ENCODE results near the gene PTPN20. TPM values are rescaled to one million over a fixed set of nuclear protein-coding genes. Genes with fewer than 3 reads are reported as not detected.

Gene PTPN20
- total and polyA plus RNA-seq, 2 of the 4 experiments (the other 2 are of a cell fraction) = 0.14 TPM; not detected in 1

DNA sequence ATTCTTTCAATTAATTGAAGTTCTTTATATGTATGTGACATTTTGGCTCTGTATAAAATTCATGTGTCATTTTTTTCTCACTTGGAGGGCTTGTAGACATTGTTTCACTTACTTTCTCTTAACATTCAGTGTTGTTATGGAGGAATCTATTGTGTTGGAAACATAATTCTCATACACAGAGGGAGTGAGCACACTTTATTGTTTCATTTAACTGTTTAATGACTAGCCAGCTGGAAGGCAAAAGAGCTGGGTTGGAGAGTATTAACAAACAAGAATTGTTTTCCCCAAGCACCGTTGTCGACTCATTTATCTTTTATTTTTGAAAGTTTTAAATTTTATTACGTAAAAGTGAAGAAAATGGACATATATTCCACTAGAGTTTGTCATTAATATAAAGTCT, 98.8 kb downstream of the PTPN20 start:
- no peaks in the 10 kb centered on the region for H3K9me3 ChIP-seq (ENCODE audit: control insufficient read depth, insufficient read depth, low read length)
- dilution Hi-C loops (cut with HindIII; ENCODE audit: low sequenced_read_pairs, unreplicated experiment) = no loop called here
- H3K18ac ChIP-seq (ENCODE audit: low read depth, low read length) = no peak overlapping the region
- no peaks in the 10 kb centered on the region for H3K36me3 ChIP-seq (ENCODE audit: control insufficient read depth, insufficient read depth, low read length)
- no peak overlapping the region for H2BK120ac ChIP-seq (ENCODE audit: low read depth, low read length)
- TF ChIP-seq MXI1 (IDR thresholded peaks at IDR 0.05; ENCODE audit: borderline replicate concordance, low read depth, low read length) (no peak), CEBPB (IDR thresholded peaks at IDR 0.05; ENCODE audit: low read depth, low read length) (no peak), MAFK (IDR thresholded peaks at IDR 0.05; ENCODE audit: low read depth, low read length) (no peak), RAD21 (IDR thresholded peaks at IDR 0.05; ENCODE audit: low read length) (no peak), MAZ (IDR thresholded peaks at IDR 0.05; ENCODE audit: borderline replicate concordance, low read depth, low read length) (no peak), BHLHE40 (IDR thresholded peaks at IDR 0.05; ENCODE audit: low read depth, low read length) (no peak), POLR2A (IDR thresholded peaks at IDR 0.05; ENCODE audit: low read depth, low read length) (no peak), FOS (IDR thresholded peaks at IDR 0.05; ENCODE audit: low read depth, low read length) (no peak), CHD1 (IDR thresholded peaks at IDR 0.05; ENCODE audit: low read depth, low read length) (no peak), RCOR1 (IDR thresholded peaks at IDR 0.05; ENCODE audit: insufficient replicate concordance, low read length) (no peak), NFE2L2 (IDR thresholded peaks at IDR 0.05; ENCODE audit: low read depth, low read length) (no peak), RFX5 (IDR thresholded peaks at IDR 0.05; ENCODE audit: low read depth, low read length) (no peak), SMC3 (IDR thresholded peaks at IDR 0.05; ENCODE audit: low read depth, low read length) (no peak)
- TF ChIP-seq, protein P1, sequence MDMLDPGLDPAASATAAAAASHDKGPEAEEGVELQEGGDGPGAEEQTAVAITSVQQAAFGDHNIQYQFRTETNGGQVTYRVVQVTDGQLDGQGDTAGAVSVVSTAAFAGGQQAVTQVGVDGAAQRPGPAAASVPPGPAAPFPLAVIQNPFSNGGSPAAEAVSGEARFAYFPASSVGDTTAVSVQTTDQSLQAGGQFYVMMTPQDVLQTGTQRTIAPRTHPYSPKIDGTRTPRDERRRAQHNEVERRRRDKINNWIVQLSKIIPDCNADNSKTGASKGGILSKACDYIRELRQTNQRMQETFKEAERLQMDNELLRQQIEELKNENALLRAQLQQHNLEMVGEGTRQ (IDR thresholded peaks at IDR 0.05; ENCODE audit: low read depth, low read length) = no peak
- TF ChIP-seq, protein P2, sequence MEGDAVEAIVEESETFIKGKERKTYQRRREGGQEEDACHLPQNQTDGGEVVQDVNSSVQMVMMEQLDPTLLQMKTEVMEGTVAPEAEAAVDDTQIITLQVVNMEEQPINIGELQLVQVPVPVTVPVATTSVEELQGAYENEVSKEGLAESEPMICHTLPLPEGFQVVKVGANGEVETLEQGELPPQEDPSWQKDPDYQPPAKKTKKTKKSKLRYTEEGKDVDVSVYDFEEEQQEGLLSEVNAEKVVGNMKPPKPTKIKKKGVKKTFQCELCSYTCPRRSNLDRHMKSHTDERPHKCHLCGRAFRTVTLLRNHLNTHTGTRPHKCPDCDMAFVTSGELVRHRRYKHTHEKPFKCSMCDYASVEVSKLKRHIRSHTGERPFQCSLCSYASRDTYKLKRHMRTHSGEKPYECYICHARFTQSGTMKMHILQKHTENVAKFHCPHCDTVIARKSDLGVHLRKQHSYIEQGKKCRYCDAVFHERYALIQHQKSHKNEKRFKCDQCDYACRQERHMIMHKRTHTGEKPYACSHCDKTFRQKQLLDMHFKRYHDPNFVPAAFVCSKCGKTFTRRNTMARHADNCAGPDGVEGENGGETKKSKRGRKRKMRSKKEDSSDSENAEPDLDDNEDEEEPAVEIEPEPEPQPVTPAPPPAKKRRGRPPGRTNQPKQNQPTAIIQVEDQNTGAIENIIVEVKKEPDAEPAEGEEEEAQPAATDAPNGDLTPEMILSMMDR (conservative IDR thresholded peaks at IDR 0.05; ENCODE audit: low read depth, low read length) = no peak
- TF ChIP-seq, protein P3, sequence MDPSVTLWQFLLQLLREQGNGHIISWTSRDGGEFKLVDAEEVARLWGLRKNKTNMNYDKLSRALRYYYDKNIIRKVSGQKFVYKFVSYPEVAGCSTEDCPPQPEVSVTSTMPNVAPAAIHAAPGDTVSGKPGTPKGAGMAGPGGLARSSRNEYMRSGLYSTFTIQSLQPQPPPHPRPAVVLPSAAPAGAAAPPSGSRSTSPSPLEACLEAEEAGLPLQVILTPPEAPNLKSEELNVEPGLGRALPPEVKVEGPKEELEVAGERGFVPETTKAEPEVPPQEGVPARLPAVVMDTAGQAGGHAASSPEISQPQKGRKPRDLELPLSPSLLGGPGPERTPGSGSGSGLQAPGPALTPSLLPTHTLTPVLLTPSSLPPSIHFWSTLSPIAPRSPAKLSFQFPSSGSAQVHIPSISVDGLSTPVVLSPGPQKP (IDR thresholded peaks at IDR 0.05; ENCODE audit: borderline replicate concordance, low read depth, low read length) = no peak
- no peak overlapping the region for H3K56ac ChIP-seq (ENCODE audit: extremely low read depth, insufficient read depth, low read length)
- no peaks in the 10 kb centered on the region; the same call in 1 of the 2 replicates for H3K9me1 ChIP-seq (ENCODE audit: insufficient read depth, low read length)
- H2AFZ ChIP-seq (replicated peaks; ENCODE audit: low read length, poor library complexity) = no peak overlapping the region
- no peaks in the 10 kb centered on the region for H4K20me1 ChIP-seq (ENCODE audit: insufficient read depth, low read length)
- POLR2A ChIA-PET (ENCODE audit: unreplicated experiment) = no interaction called here
- no peak overlapping the region for H3K9ac ChIP-seq (ENCODE audit: low read depth, low read length)
- H3K4ac ChIP-seq (ENCODE audit: low read depth, low read length) = no peak overlapping the region
- H3K79me1 ChIP-seq (ENCODE audit: low read depth in 1 of 2, low read length in 2 of 2) = no peaks in the 10 kb centered on the region
- H3K27ac ChIP-seq (ENCODE audit: insufficient read depth, low read length) = no peak overlapping the region
- BruUV-seq (replicated peaks) = no TSS peak
- no peak overlapping the region for H2BK15ac ChIP-seq (ENCODE audit: low read depth, low read length)
- no CpG with 5 or more reads among the region's 3 CpGs for WGBS, 2 experiments (ENCODE audit: extremely low coverage in 2 of 2, insufficient read length in 1 of 2)
- no peak overlapping the region for H4K5ac ChIP-seq (ENCODE audit: low read depth, low read length)
- ATAC-seq (ENCODE audit: low read depth) (no peak), DNase-seq (no peak)
- CTCF ChIA-PET = interaction anchor here (1.4 kb wide), 1 partner anchor 14 kb away, joined by 3 read pairs; no protein-coding TSS in a partner anchor
- in situ Hi-C loops (cut with MboI; ENCODE audit: low sequenced_read_pairs) = no loop called here
- no peak overlapping the region for H3K23ac ChIP-seq (ENCODE audit: low read depth, low read length)
- no peak overlapping the region for H2AK5ac ChIP-seq (ENCODE audit: low read depth, low read length)
- H4K8ac ChIP-seq (ENCODE audit: low read depth in 2 of 2, low read length in 2 of 2) = no peak overlapping the region
- no peak overlapping the region for H3K4me2 ChIP-seq (ENCODE audit: low read depth, low read length)
- H3K4me3 ChIP-seq (ENCODE audit: insufficient read depth, low read depth, low read length) = no peak overlapping the region
- no peak overlapping the region for H2AK9ac ChIP-seq (replicated peaks; ENCODE audit: low read depth, low read length, poor library complexity)
- peaks cover 22% of the 10 kb centered on the region for H3K27me3 ChIP-seq (ENCODE audit: control insufficient read depth, insufficient read depth, low read length)
- intact Hi-C loops (cut with micrococcal nuclease) = no loop called here
- no peak overlapping the region for H3K14ac ChIP-seq (replicated peaks; ENCODE audit: low read depth, low read length)
- no peaks in the 10 kb centered on the region for H3K4me1 ChIP-seq (ENCODE audit: control insufficient read depth, insufficient read depth, low read length)
- H4K91ac ChIP-seq (ENCODE audit: insufficient read depth, low read depth, low read length) = no peak overlapping the region
- H2BK20ac ChIP-seq (ENCODE audit: low read depth, low read length) = no peak overlapping the region
- H2BK5ac ChIP-seq (ENCODE audit: low read depth, low read length, poor library complexity, severe bottlenecking) = no peak overlapping the region

All from IMR-90 (cell line).